NCI-H2196 treated with DMSO at 0.1 percent for 48 hours (cell line): ENCODE results near the gene ATG13.
"Not testable (repeated sequence)": the region's sequence is repeated elsewhere in the genome, so short reads cannot be mapped to it uniquely, and the experiment has no call there.

ENCODE experiments used
- DNase-seq: peaks from one replicate; lab custom pipeline; 2025; ENCODE audit not compliant: unreplicated experiment; lab: John Stamatoyannopoulos, UW

Gene ATG13

DNA sequence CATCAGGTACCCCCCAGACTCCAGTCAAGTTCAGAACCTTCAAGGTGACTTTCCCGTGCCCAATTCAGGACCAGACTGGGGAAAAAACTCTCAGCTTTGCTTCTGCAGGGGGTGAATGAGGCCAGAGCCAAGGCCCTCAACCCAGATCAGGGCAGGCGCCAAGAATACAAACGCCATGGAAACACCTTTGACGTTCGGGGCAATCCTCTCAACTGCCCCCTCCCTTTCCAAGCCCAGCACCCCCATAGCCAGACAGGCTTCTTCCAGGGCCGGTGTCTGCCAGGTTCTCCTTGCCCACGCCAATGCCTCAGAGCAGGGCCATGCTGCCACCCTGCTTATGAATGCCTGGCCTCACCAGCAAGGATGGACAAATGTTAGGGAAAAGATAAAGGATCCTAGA lies 77.3 kb downstream of the ATG13 start:
- DNase-seq = no peak

GRCh38 chr11:46695345-46696211 lies 78.2 kb downstream of the ATG13 start:
- peak; percentile 55 for DNase-seq

DNA sequence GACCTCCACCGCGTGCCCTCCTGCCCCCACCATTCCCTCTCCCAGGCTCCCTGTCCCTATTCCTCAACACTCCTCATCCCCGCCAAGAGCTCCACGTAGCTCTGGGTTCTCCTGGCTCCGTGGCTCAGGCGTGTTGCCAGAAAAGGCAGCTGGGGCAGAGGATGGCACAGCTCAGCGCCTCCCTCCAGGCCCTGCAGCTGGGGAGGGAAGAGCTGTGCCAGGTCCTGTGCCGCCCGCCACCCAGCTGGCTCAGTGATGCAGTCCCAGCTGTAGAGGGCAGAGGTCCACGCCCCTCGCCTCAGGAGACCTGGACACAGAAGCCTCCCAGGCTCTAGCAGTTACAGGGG lies 78.8 kb downstream of the ATG13 start:
- DNase-seq = peak; percentile 78

DNA sequence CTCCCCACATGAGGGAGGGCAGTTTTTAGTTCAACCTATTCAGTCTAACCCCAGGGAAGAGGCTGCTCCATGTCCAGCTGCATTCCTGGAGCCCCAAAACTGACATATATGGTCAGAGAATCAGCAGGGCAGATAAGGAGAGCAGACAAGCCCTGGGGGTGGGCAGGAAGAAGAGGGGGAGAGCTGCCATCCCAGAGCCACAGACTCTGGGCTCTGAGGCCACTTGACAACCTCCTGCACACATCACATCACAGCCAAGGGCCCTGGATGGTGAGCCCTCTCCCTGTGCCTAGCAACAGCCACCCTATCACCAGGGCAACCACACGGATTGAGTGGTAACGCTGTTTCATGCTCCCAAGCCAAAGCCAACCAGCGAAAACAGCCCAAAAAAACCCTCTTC lies 80.0 kb downstream of the ATG13 start:
- DNase-seq = peak; percentile 46

DNA sequence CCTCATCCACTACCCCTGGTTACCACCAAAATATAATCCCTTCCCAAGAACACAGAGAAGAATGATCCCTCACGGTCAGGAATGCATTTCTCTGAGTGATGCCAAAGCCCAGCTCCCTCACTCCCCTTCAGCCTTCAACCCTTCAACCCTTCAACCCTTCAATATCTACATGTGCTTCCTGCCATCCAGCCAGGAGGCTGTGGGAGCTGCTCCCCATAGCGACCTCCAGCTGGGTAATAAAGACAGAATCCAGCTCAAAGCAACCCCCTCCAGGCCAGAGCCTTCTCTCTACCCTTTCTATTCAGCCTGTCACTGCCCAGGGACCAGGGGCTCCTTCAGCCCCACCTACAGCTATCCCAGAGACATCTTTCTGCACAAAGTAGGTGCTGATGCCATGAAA lies 80.4 kb downstream of the ATG13 start:
- no peak for DNase-seq

GRCh38 chr11:46698597-46698996 lies 81.2 kb downstream of the ATG13 start:
- no peak for DNase-seq

DNA sequence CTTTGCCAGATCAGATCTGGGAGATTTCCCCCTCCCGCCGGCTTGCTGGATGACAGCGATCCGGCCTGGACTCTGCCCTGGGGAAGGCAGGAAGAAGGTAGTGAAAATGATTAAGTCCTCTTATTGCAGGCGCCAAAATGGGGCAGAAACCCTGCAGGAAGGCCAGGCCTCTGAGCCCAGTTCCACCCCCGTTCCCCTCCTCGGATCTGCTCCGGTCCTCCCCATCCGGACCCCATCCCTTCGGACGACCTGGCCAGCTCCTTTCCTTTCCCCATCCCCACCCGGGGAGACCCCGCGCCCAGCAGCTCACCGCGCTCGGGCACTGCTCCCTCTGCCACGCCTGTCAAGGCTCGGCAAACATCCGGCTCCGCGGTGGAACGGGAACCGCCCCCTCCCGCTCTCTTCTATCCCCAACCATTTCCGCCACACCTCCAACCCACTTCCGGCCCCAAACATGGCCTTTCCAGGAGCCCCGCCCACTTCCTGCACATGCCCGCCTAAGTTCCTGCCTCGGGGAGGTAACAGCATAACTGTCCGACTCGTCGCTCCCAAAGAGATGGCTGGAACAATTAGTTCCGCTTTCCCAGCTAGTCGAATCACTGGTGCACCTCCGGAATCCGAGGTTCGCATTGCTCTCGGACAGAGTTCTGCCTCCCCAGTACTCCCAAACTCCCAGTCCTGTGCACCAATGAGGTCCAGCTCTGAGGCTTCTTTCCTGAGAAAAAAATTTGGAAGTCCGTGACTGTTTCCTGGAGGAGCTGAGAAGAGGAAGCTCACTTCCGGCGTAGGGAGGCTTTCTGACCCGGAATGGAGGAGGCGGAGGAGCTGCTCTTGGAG lies 83.1 kb downstream of the ATG13 start, which contains the start of the genes ARHGAP1 and ZNF408:
Gene ARHGAP1, minus strand, starts transcription at position 379 of the 837 bp plus-strand sequence. CDS start 4,512 bp downstream, outside the sequence.
Gene ZNF408, plus strand, starts transcription at position 791 of the 837 bp plus-strand sequence. Its CDS starts 17 bp downstream, at position 808.
- peak; percentile 99 for DNase-seq

DNA sequence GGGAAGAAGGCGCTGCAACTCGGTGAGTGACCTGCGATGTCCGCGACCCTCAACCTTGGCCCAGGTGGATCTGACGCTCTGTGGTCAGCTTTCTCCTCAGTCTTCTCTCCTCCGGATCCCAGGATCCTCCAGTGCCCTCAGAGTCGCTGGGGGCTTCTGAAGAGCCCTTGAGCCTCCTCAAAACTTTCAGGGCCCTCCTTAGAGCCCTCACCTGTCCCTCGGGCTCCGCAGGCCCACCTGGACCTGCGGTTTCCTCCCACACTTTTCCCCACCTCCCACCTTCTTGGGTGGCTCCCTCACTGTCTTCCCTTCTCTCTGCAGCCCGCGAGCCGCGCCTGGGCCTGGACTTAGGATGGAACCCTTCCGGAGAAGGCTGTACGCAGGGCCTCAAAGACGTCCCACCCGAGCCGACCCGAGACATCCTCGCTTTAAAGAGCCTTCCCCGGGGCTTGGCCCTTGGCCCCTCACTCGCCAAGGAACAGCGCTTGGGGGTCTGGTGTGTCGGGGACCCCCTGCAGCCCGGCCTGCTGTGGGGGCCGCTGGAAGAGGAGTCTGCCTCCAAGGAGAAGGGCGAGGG lies 83.8 kb downstream of the ATG13 start:
- no peak for DNase-seq

- no peak for DNase-seq
Observed at GRCh38 chr11:46705070-46705688, 87.8 kb downstream of the ATG13 start.

- DNase-seq = no peak
Observed at GRCh38 chr11:46706886-46707285, 89.5 kb downstream of the ATG13 start.

GRCh38 chr11:46709351-46709750 lies 92.0 kb downstream of the ATG13 start:
- not testable (repeated sequence) for DNase-seq

DNA sequence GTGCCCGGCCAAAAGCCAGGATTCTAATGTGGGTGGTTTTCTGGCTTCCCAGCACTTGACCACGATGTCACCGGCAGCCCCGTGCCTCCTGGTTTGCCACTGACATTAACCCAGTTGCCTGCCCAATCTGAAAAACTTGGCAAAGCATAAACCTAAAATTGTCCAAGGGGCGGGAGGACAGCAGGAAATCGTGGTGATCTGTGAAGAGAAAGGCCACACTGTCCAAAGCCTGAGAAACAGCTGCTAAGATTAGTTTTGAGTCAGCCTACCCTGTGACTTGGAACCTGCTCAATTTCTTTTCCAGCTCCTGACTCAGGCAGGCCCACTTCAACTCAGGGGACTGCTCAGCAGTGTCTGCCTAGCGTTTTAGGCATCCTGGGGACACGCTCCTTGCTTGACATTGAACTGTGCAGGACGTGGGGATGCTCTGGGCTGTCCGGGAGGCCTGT lies 93.5 kb downstream of the ATG13 start:
- DNase-seq = peak; percentile 5

- DNase-seq = no peak
Observed at GRCh38 chr11:46711303-46711702, 94.0 kb downstream of the ATG13 start.

- DNase-seq = no peak
Observed at GRCh38 chr11:46712874-46713576, 95.7 kb downstream of the ATG13 start.

DNA sequence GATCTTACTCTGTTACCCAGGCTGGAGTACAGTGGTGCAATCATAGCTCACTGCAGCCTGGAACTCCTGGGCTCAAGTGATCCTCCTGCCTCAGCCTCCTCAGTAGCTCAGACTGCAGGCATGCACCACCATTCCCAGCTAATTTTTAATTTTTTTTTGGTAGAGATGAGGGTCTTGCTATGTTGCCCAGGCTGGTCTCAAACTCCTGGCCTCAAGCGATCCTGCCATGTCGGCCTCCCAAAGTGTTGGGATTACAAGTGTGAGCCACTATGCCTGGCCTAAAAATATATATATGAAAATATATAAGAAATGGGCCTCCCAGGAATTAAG lies 100.4 kb downstream of the ATG13 start:
- not testable (repeated sequence) for DNase-seq

GRCh38 chr11:46718155-46719019 lies 101.0 kb downstream of the ATG13 start:
- DNase-seq = peak; percentile 50

DNA sequence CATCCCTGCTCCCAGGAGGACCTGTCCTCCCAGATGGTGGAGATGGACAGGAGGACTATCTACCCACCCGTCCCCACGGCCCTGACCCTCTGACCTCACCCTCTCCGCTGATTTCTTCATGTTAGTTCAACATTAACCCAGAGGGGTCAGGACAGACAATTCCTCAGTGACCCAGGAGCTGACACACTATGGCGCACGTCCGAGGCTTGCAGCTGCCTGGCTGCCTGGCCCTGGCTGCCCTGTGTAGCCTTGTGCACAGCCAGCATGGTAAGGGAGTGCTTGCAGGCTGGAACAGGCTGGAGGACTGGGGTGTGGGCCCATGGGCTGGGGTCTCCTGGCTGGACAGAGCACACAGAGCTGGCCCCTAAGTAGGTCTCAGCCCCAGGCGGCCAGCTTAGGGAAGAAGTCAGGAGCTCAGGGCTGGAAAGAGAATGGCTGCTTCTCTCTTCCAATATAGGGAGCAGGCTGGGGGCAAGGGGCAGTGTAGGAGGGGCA lies 101.7 kb downstream of the ATG13 start, which contains the start of gene F2:
Gene F2, plus strand, starts transcription at position 166 of the 495 bp plus-strand sequence. Its CDS starts 23 bp downstream, at position 189.
- DNase-seq = no peak

DNA sequence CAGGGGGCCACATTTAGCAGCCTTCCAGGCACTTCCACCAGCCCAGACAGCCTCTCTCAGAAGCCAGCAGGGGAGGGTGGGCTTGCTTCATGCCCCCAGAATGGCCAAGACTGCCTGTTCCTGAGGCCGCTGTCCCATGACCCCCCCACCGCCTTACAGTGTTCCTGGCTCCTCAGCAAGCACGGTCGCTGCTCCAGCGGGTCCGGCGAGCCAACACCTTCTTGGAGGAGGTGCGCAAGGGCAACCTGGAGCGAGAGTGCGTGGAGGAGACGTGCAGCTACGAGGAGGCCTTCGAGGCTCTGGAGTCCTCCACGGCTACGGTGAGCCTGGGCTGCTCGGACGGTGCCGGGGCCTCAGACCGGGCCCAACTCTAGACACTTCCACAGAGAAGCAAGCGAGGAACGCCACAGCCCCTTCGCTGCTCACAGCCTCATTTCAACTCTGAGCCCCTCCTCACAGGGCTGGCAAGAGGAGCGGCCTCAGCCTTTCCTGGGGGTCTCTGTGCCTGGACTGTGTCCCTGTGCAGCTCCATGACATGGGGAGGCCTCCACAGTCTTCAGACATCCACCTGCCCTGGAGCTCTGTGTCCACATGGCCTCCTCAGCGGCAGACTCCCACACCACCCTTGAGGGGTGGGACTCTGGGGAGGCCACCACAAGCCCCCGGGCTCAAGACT lies 102.3 kb downstream of the ATG13 start:
- no peak for DNase-seq

DNA sequence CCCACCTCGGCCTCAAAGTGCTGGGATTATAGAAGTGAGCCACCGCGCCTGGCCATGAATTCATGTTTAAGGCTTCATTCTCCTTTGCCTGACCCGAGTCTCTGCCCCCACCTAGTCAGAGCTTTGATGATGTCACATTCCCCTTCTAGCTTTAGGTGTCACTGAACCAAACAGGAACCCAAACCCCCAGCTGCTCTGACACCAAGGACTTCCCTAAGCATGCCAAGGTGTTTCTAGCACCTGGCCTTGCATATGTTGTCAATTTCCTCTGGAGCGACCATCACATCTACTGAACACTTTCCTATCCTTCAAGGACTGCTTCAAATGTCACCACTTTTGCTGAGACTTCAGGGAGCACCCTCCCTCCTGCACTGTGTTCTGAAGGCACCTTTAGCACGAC lies 103.9 kb downstream of the ATG13 start:
- no peak for DNase-seq
